ENCODE results near the gene EVI5. TPM values are rescaled to one million over a fixed set of nuclear protein-coding genes. Genes with fewer than 3 reads are reported as not detected.
A peak's percentile ranks its signal among the peaks of the same experiment; 100 is the strongest.

Gene EVI5
- total and polyA plus RNA-seq, 12 donors, result 3.6 to 63.1 (median 45.2) TPM

GRCh38 chr1:92509619-92510018 lies 275.3 kb downstream of the EVI5 start:
- TF ChIP-seq CTCF (IDR thresholded peaks at IDR 0.05), result no peak
- no peak for TF ChIP-seq POLR2A (IDR thresholded peaks at IDR 0.05)
- Histone ChIP-seq H3K4me3 (no peak overlapping the region), H3K27ac (no peak overlapping the region), H3K4me1 (replicated peaks in 1 of 2) (no peaks in the 10 kb centered on the region), H3K9me3 (replicated peaks in 1 of 3) (no peaks in the 10 kb centered on the region), H3K36me3 (replicated peaks in 1 of 2) (no peaks in the 10 kb centered on the region), H3K27me3 (no peaks in the 10 kb centered on the region)
- no peak for DNase-seq
- WGBS, 4 donors, result 95 to 99% (median 97%) methylated on average over 1 of the region's 1 CpG
- intact Hi-C loops (cut with DNase I), result no loop called here

GRCh38 chr1:92505015-92505692 lies 279.8 kb downstream of the EVI5 start:
- H3K27me3 ChIP-seq, result no peaks in the 10 kb centered on the region
- WGBS, 4 donors, result 69 to 85% (median 76%) methylated on average over 4 to 6 of the region's 6 CpGs
- H3K27ac ChIP-seq, result no peak overlapping the region
- no peaks in the 10 kb centered on the region for H3K36me3 ChIP-seq (replicated peaks in 1 of 2)
- DNase-seq, result no peak
- H3K4me3 ChIP-seq, result no peak overlapping the region
- no peaks in the 10 kb centered on the region for H3K9me3 ChIP-seq (replicated peaks in 1 of 3)
- H3K4me1 ChIP-seq (replicated peaks in 1 of 2), result no peaks in the 10 kb centered on the region
- intact Hi-C loops (cut with DNase I), result no loop called here
- TF ChIP-seq CTCF (IDR thresholded peaks at IDR 0.05) (no peak), POLR2A (IDR thresholded peaks at IDR 0.05) (no peak)

- no peak overlapping the region for H3K4me3 ChIP-seq
- 68 to 78% (median 69%) methylated on average over 8 of the region's 8 CpGs for WGBS, 4 donors
- intact Hi-C loops (cut with DNase I), result no loop called here
- TF ChIP-seq CTCF (IDR thresholded peaks at IDR 0.05) (no peak), POLR2A (IDR thresholded peaks at IDR 0.05) (no peak)
- no peaks in the 10 kb centered on the region for H3K36me3 ChIP-seq (replicated peaks in 1 of 2)
- DNase-seq, result no peak
- no peaks in the 10 kb centered on the region for H3K9me3 ChIP-seq (replicated peaks in 1 of 3)
- H3K27me3 ChIP-seq, result no peaks in the 10 kb centered on the region
- no peaks in the 10 kb centered on the region for H3K4me1 ChIP-seq (replicated peaks in 1 of 2)
- no peak overlapping the region for H3K27ac ChIP-seq
Observed at GRCh38 chr1:92504291-92505014, 280.5 kb downstream of the EVI5 start.

GRCh38 chr1:92503926-92504285 lies 281.0 kb downstream of the EVI5 start:
- H3K27me3 ChIP-seq, result no peaks in the 10 kb centered on the region
- H3K27ac ChIP-seq, result no peak overlapping the region
- H3K4me1 ChIP-seq (replicated peaks in 1 of 2), result no peaks in the 10 kb centered on the region
- H3K4me3 ChIP-seq, result no peak overlapping the region
- intact Hi-C loops (cut with DNase I), result no loop called here
- 14 to 53% (median 35%) methylated on average over 6 of the region's 6 CpGs for WGBS, 4 donors
- peak in 3 of 7 donors; percentile 30 to 41 (median 30) for DNase-seq
- H3K36me3 ChIP-seq (replicated peaks in 1 of 2), result no peaks in the 10 kb centered on the region
- no peaks in the 10 kb centered on the region for H3K9me3 ChIP-seq (replicated peaks in 1 of 3)
- no peak for TF ChIP-seq CTCF (IDR thresholded peaks at IDR 0.05)
- TF ChIP-seq POLR2A (IDR thresholded peaks at IDR 0.05), result no peak

Data from adrenal gland (tissue), 12 donors.